Activated T-helper 17 cell treated with anti-CD3 and anti-CD28 coated beads, Interleukin-2, amount 50 U/mL, for 72 hours (primary cell): ENCODE data around the gene HCCS. TPM values are rescaled to one million over a fixed set of nuclear protein-coding genes. Genes with fewer than 3 reads are reported as not detected.
"Not testable (repeated sequence)": the region's sequence is repeated elsewhere in the genome, so short reads cannot be mapped to it uniquely, and the experiment has no call there.

Experiments used
- ATAC-seq: fragments of 150-1000 bp; cut with Tn5 transposase; replicated peaks from 2 replicates; pipeline ENCODE4 v1.10.0; 2021; ENCODE audit warnings: mild to moderate bottlenecking, moderate library complexity
- H3K27ac Mint-ChIP-seq: one replicate; pipeline ENCODE4 v1.8.0; 2022; ENCODE audit warnings: mixed read lengths
- H3K27me3 Mint-ChIP-seq: one replicate; pipeline ENCODE4 v1.8.0; 2022; ENCODE audit warnings: mixed read lengths
- H3K36me3 Mint-ChIP-seq: one replicate; pipeline ENCODE4 v1.8.0; 2022; ENCODE audit warnings: low read depth, mild to moderate bottlenecking, mixed read lengths
- H3K4me1 Mint-ChIP-seq: one replicate; pipeline ENCODE4 v1.8.0; 2022; ENCODE audit warnings: mixed read lengths
- H3K4me3 Mint-ChIP-seq: one replicate; pipeline ENCODE4 v1.8.0; 2022; ENCODE audit warnings: mild to moderate bottlenecking, mixed read lengths
- H3K9me3 Mint-ChIP-seq: one replicate; pipeline ENCODE4 v1.8.0; 2022; ENCODE audit warnings: mixed read lengths
- total RNA-seq, 2 donors: library from RNA; stranded (reverse); gene quantifications; one replicate each; pipeline ENCODE4 v1.2.3, GENCODE V29; 2022

The HCCS gene
- total RNA-seq, 2 donors from 2014 or later, result 15.5 to 29.8 TPM

DNA sequence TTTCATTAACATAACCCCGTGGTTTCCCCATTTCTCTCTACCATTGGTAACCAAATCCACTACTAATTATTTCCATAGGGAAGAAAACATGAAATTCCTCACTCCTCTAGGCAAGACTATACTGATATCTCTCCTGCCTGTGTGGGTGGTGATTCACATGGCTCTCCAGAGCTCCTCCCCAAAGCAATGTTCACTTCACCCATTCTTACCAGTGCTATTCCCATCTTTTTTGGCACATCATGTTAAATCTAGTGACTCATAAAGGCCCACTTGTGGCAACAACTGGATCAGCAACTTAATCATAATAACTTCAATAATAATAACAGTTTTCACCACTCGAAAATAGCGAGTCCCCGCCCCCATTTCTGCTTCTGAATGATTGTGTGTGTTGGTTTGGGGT is 6.1 kb upstream of the HCCS start:
- Mint-ChIP-seq H3K4me3 (no peak overlapping the region), H3K9me3 (no peaks in the 10 kb centered on the region), H3K4me1 (no peaks in the 10 kb centered on the region), H3K36me3 (no peaks in the 10 kb centered on the region), H3K27me3 (no peaks in the 10 kb centered on the region), H3K27ac (no peak overlapping the region)
- no peak for ATAC-seq

DNA sequence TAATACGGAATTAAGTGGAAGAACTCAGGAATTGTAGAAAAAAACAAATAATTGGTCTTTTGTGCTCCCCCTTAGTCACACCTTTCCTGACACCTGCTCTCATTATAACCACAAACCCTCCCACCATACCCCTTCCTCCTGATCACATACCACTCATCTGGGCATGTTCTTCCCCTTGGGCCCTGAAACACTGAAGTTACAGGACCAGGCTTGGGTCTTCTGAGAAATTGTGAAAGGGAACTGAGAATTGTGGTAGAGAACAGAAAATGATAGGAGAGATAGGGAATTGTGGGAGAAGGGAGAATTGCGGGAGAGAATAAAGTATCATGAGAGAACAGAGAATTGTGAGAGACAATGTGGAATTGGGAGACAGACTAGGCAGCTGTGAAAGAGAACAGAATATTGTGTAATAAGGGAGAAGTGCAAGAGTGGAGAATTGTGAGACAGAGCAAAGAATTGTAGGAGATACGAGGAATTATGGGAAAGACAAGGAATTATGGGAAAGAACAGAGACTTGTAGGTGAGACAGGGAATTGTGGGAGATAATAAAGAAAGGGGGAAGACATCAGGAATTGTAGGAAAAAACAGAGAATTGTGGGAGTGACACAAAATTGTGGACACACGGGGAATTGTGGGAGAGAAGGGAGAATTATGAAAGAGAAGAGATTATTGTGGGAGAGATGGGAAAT is 2.7 kb upstream of the HCCS start:
- ATAC-seq, result no peak
- peaks cover 2% of the 10 kb centered on the region for H3K4me1 Mint-ChIP-seq
- H3K4me3 Mint-ChIP-seq, result no peak overlapping the region
- H3K36me3 Mint-ChIP-seq, result peaks cover 19% of the 10 kb centered on the region
- H3K27ac Mint-ChIP-seq, result no peak overlapping the region
- no peaks in the 10 kb centered on the region for H3K27me3 Mint-ChIP-seq
- no peaks in the 10 kb centered on the region for H3K9me3 Mint-ChIP-seq

DNA sequence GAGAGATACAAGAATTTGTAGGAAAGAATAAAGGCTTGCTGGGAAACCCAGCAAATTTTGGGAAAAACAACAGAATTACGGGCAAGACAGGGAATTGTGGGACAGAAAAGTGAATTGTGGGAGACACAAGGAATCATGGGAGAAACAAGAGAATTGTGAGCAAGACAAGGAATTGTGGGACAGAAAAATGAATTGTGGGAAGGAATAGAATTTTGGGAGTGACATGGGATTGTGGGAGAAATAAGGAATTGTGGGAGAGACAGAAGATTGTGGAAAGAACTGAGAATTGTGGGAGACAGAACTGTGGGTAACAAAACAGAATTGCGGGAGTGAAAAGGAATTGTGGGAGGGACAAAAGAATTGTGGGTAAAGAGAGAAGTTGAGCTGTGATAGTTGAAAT is 1.2 kb upstream of the HCCS start:
- Mint-ChIP-seq H3K27ac (no peak overlapping the region), H3K36me3 (peaks cover 35% of the 10 kb centered on the region), H3K27me3 (no peaks in the 10 kb centered on the region), H3K4me1 (peaks cover 6% of the 10 kb centered on the region), H3K4me3 (no peak overlapping the region), H3K9me3 (no peaks in the 10 kb centered on the region)
- ATAC-seq, result no peak

DNA sequence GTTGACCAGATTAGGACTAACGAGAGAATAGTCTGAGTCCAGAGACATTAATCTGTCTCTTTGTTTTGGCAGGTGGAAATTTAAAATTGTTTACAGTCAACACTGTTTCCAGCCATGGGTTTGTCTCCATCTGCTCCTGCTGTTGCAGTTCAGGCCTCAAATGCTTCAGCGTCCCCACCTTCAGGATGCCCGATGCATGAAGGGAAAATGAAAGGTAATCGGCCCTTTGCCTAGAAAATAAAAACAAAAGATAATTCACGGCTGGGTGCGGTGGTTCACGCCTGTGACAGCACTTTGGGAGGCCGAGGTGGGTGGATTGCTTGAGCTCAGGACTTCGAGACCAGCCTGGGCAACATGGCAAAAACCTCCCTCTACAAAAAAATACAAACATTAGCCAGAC is 815 bp downstream of the HCCS start:
- H3K36me3 Mint-ChIP-seq, result peaks cover 54% of the 10 kb centered on the region
- ATAC-seq, result no peak
- H3K4me1 Mint-ChIP-seq, result peaks cover 6% of the 10 kb centered on the region
- no peak overlapping the region for H3K4me3 Mint-ChIP-seq
- H3K27ac Mint-ChIP-seq, result no peak overlapping the region
- no peaks in the 10 kb centered on the region for H3K9me3 Mint-ChIP-seq
- H3K27me3 Mint-ChIP-seq, result no peaks in the 10 kb centered on the region

DNA sequence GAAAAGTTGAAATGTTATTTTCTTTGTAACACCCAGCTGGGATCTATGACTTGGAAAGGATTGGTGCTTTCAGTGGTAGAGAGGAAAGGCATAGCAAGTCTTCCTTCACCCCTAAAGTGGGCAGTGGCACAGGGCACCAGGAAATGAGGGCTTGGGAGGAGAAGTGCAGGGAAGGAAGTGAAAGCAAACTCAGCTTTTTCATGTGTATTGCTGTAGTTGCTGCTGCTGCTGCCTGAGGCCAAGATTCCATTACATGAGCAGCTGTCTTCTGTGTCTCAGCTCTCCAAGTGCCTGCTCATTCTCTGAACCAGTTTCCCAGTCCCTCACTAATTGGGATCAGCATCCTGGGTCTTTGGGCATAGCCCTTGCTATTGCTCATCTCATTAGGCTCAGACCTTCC is 2.6 kb downstream of the HCCS start:
- no peaks in the 10 kb centered on the region for H3K9me3 Mint-ChIP-seq
- no peak for ATAC-seq
- H3K36me3 Mint-ChIP-seq, result peaks cover 72% of the 10 kb centered on the region
- H3K4me1 Mint-ChIP-seq, result peaks cover 6% of the 10 kb centered on the region
- no peaks in the 10 kb centered on the region for H3K27me3 Mint-ChIP-seq
- H3K27ac Mint-ChIP-seq, result peak overlapping the region; percentile 70
- H3K4me3 Mint-ChIP-seq, result no peak overlapping the region

DNA sequence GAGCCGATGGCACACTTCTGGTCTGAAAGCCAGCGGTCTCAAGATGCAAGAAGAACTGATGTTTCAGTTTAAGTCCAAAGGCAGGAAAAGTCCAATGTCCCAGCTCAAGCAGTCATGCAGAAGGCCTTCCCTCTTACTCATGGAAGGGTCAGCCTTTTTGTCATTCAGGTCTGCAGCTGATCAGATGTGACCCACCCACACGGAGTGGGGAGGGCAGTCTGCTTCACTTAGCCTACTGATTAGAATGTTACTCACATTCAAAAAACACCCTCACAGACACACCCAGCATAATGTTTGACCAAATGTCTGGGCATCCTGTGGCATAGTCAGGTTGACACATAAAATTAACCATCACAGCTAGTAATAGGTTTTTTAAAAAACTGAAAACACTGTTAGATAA is 6.6 kb downstream of the HCCS start:
- H3K9me3 Mint-ChIP-seq, result no peaks in the 10 kb centered on the region
- H3K27ac Mint-ChIP-seq, result no peak overlapping the region
- no peak overlapping the region for H3K4me3 Mint-ChIP-seq
- peaks cover 6% of the 10 kb centered on the region for H3K4me1 Mint-ChIP-seq
- H3K36me3 Mint-ChIP-seq, result peaks cover 97% of the 10 kb centered on the region
- no peaks in the 10 kb centered on the region for H3K27me3 Mint-ChIP-seq
- no peak for ATAC-seq

DNA sequence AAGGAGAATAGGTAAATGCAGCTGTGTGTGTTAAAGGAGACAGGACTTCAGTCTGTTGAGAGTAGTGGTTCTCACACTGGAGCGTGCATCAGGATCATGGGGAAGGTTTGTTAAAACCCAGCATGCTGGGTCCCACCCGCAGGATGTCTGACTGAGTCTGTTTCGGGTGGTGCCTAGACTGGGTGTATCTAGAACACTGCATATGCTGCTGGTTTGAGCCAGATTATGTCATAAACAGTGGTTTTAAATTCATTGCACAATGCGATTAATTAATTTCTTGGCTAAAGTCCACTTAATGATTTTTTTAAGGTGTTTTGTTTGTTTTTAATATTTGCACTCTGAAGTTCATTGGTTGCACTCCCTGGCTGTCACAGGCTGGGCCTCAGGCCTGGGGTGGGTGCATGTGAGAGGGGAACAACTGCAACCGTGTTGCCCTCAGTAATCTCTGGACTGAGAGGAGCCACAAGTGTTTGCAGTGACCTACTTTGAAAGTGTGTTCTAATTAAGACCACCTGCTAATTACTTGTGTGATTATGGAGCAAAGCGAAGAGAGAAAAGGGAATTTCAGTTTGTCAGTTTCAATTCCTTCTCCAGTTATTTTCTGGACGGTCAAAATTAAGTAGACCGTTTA is 8.3 kb downstream of the HCCS start:
- no peak for ATAC-seq
- H3K9me3 Mint-ChIP-seq, result no peaks in the 10 kb centered on the region
- H3K27me3 Mint-ChIP-seq, result no peaks in the 10 kb centered on the region
- peaks cover 89% of the 10 kb centered on the region for H3K36me3 Mint-ChIP-seq
- no peak overlapping the region for H3K27ac Mint-ChIP-seq
- H3K4me3 Mint-ChIP-seq, result no peak overlapping the region
- no peaks in the 10 kb centered on the region for H3K4me1 Mint-ChIP-seq

DNA sequence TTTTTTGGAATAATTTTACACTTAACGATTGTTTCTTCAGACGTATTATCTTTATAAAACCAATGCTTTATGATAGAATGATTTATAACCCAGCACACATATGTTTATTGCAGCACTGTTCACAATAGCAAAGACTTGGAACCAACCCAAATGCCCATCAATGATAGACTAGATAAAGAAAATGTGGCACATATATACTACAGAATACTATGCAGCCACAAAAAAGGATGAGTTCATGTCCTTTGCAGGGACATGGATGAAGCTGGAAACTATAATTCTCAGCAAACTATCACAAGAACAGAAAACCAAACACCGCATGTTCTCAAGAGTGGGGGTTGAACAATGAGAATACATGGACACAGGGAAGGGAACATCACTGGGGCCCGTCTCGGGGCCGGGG is 12.0 kb downstream of the HCCS start:
- ATAC-seq, H3K27me3 Mint-ChIP-seq, H3K9me3 Mint-ChIP-seq, H3K4me3 Mint-ChIP-seq, H3K4me1 Mint-ChIP-seq, H3K27ac Mint-ChIP-seq: not testable (repeated sequence)
- H3K36me3 Mint-ChIP-seq, result peaks cover 53% of the 10 kb centered on the region

GRCh38 chrX:11124112-11124511 is 13.0 kb downstream of the HCCS start:
- no peak for ATAC-seq
- Mint-ChIP-seq H3K36me3 (peaks cover 42% of the 10 kb centered on the region), H3K9me3 (no peaks in the 10 kb centered on the region), H3K4me3 (no peak overlapping the region), H3K27me3 (no peaks in the 10 kb centered on the region), H3K27ac (no peak overlapping the region), H3K4me1 (no peaks in the 10 kb centered on the region)

- H3K36me3 Mint-ChIP-seq, result peaks cover 33% of the 10 kb centered on the region
- H3K27ac Mint-ChIP-seq, result no peak overlapping the region
- H3K4me3 Mint-ChIP-seq, result no peak overlapping the region
- H3K27me3 Mint-ChIP-seq, result no peaks in the 10 kb centered on the region
- no peaks in the 10 kb centered on the region for H3K9me3 Mint-ChIP-seq
- H3K4me1 Mint-ChIP-seq, result no peaks in the 10 kb centered on the region
- no peak for ATAC-seq
Observed at GRCh38 chrX:11125060-11125459, 13.9 kb downstream of the HCCS start.

- ATAC-seq, result no peak
- Mint-ChIP-seq H3K9me3 (no peaks in the 10 kb centered on the region), H3K27ac (no peak overlapping the region)
Observed at GRCh38 chrX:11129534-11130105, 18.5 kb downstream of the HCCS start.

DNA sequence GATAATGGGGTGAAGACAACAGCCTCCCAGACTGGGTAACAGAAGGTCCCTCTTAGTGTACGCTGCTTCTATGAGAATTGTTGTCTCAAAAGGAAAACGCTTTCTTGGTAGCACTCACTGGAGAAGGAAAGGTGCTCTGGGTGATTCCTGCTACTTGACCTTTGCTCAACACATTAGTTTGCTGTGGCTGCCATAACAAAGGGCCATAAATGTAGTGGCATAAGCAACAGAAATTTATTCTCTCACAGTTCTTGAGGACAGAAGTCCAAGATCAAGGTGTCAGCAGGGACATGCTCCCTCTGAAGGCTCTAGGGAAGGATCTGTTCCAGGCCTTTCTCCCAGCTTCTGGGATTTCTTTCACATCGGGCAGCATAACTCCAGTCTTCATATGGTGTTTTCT is 19.0 kb downstream of the HCCS start:
- ATAC-seq, result no peak
- no peaks in the 10 kb centered on the region for H3K27me3 Mint-ChIP-seq
- H3K27ac Mint-ChIP-seq, result no peak overlapping the region
- no peak overlapping the region for H3K4me3 Mint-ChIP-seq
- no peaks in the 10 kb centered on the region for H3K36me3 Mint-ChIP-seq
- H3K9me3 Mint-ChIP-seq, result no peaks in the 10 kb centered on the region
- H3K4me1 Mint-ChIP-seq, result no peaks in the 10 kb centered on the region

More at GRCh38 chrX:11129534-11130105, 18.5 kb downstream of the HCCS start:
- H3K4me1 Mint-ChIP-seq, result no peaks in the 10 kb centered on the region
- H3K36me3 Mint-ChIP-seq, result no peaks in the 10 kb centered on the region
- no peaks in the 10 kb centered on the region for H3K27me3 Mint-ChIP-seq
- H3K4me3 Mint-ChIP-seq, result no peak overlapping the region

GRCh38 chrX:11131146-11131545 is 20.0 kb downstream of the HCCS start:
- Mint-ChIP-seq H3K4me1 (no peaks in the 10 kb centered on the region), H3K36me3 (no peaks in the 10 kb centered on the region), H3K27ac (no peak overlapping the region), H3K4me3 (no peak overlapping the region), H3K9me3 (no peaks in the 10 kb centered on the region), H3K27me3 (no peaks in the 10 kb centered on the region)
- ATAC-seq, result no peak

DNA sequence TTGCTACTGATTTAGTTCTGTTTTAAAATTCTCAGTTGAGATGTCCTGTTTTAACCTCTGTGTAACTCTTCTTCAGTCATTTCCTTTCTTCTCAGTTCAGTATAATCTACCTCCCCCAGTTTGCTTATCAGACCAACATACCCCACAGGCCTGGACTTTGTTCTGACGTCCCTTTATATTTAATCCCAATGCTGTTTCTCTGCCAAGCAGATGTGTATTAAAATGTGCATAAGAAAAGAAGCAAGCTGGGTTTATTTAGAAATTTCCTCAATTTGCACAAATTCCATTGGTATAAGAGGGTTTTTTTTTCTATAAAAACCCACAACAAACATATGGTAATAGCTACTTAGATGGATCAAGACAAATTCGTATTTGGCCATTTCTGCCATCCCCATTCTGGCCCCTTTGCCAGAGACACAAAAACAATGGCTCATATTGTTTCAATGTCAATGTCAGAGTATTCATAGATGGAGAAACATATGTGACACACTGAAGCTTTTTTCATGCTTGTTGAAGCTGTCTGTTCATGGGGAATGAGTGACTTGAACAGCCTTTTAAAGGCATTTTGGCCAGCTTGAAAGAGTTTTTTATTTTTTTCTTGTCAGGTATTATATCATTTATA is 24.5 kb downstream of the HCCS start:
- no peaks in the 10 kb centered on the region for H3K9me3 Mint-ChIP-seq
- no peak for ATAC-seq
- H3K27ac Mint-ChIP-seq, result no peak overlapping the region
- no peak overlapping the region for H3K4me3 Mint-ChIP-seq
- H3K27me3 Mint-ChIP-seq, result no peaks in the 10 kb centered on the region
- H3K36me3 Mint-ChIP-seq, result no peaks in the 10 kb centered on the region
- no peaks in the 10 kb centered on the region for H3K4me1 Mint-ChIP-seq

DNA sequence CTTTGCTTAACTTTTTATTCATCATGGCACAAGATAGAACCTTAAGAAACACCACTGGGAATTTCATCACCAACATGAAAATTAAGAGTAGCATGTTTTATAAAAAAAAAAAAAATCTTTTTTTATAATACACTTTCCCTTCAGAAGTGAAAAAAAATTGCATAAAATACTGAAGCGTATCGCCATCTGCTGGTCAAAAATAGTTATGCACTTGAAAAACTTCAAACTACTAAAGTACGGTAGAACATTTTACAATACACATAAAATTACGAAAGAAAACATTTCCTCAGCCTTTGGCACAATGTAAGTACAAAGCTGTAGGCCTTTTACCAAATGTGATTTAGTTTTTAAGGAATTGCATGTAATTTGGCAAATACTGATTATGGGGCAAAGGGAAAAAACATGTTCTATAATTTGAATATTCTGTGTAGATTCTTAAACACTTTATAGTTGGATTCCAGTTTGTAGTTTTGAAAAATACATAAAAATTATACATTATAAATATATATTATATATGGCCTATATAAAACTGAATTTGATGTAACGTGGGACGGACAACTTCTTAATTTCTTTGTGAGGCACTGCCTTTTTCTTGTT is 26.5 kb downstream of the HCCS start:
- no peak for ATAC-seq
- no peaks in the 10 kb centered on the region for H3K4me1 Mint-ChIP-seq
- no peak overlapping the region for H3K27ac Mint-ChIP-seq
- H3K4me3 Mint-ChIP-seq, result no peak overlapping the region
- H3K27me3 Mint-ChIP-seq, result no peaks in the 10 kb centered on the region
- H3K36me3 Mint-ChIP-seq, result no peaks in the 10 kb centered on the region
- no peaks in the 10 kb centered on the region for H3K9me3 Mint-ChIP-seq
